A673 (cell line): ENCODE data around the gene NRIP3. TPM values are rescaled to one million over a fixed set of nuclear protein-coding genes. Genes with fewer than 3 reads are reported as not detected.

Source experiments
- BruUV-seq: library from RNA; stranded (reverse); fragments of 400-500 nt; replicated peaks from 2 replicates; lab custom pipeline; 2021; lab: Mats Ljungman, UMichigan
- CTCF ChIA-PET: fragments of 300-600 bp; sonication (Branson Sonifier 250); formaldehyde crosslinking; loops from one replicate; lab custom pipeline; 2022; ENCODE audit warnings: antibody characterized with exemption; lab: Charles Lee
- POLR2A ChIA-PET: fragments of 300-600 bp; sonication (Branson Sonifier 250); formaldehyde crosslinking; loops from one replicate; lab custom pipeline; 2022; ENCODE audit warnings: antibody characterized with exemption; ENCODE audit not compliant: low non-redundant PET; lab: Charles Lee
- DNase-seq: peaks from one replicate; pipeline ENCODE4 v3.0.0-alpha.2; 2015; ENCODE audit warnings: low spot score
- H3K27ac ChIP-seq: fragments of 200-600 bp; sonication (generic); 2 replicates; pipeline ENCODE4 v1.5.1; 2016; ENCODE audit warnings: mixed run types, low read depth, mild to moderate bottlenecking, mixed read lengths, antibody characterized with exemption, low read length; ENCODE audit not compliant: poor library complexity, severe bottlenecking
- H3K27me3 ChIP-seq: fragments of 200-600 bp; sonication (generic); replicated peaks from 2 replicates; pipeline ENCODE4 v1.6.1; 2017; ENCODE audit warnings: mixed run types, low read depth, mild to moderate bottlenecking, mixed read lengths, antibody characterized with exemption, low read length; ENCODE audit not compliant: insufficient read depth, poor library complexity
- H3K36me3 ChIP-seq: fragments of 200-600 bp; sonication (generic); 2 replicates; pipeline ENCODE4 v1.6.1; 2016; ENCODE audit warnings: mixed run types, mild to moderate bottlenecking, mixed read lengths, antibody characterized with exemption, low read length; ENCODE audit not compliant: insufficient read depth, poor library complexity, severe bottlenecking
- H3K4me1 ChIP-seq: fragments of 200-600 bp; sonication (generic); 2 replicates; pipeline ENCODE4 v1.6.1; 2017; ENCODE audit warnings: mixed run types, mild to moderate bottlenecking, mixed read lengths, antibody characterized with exemption, low read length; ENCODE audit not compliant: insufficient read depth, poor library complexity, severe bottlenecking
- H3K4me3 ChIP-seq: fragments of 200-600 bp; sonication (generic); 2 replicates; pipeline ENCODE4 v1.5.1; 2016; ENCODE audit warnings: low read depth, mixed run types, mild to moderate bottlenecking, mixed read lengths, low read length; ENCODE audit not compliant: poor library complexity, severe bottlenecking
- H3K9me3 ChIP-seq: fragments of 200-600 bp; sonication (generic); 2 replicates; pipeline ENCODE4 v1.6.1; 2016; ENCODE audit warnings: mixed run types, low read depth, mild to moderate bottlenecking, mixed read lengths, antibody characterized with exemption, low read length; ENCODE audit not compliant: poor library complexity, severe bottlenecking
- CTCF ChIP-seq: fragments of 300-800, 200-600 bp; sonication (generic); conservative IDR thresholded peaks from 2 replicates; pipeline ENCODE4 v1.5.1; 2017; ENCODE audit warnings: low read depth, mild to moderate bottlenecking, antibody characterized with exemption, low read length, moderate library complexity, mixed read lengths
- EZH2 ChIP-seq: fragments of 200-600 bp; sonication (generic); IDR thresholded peaks from 2 replicates; pipeline ENCODE4 v1.6.1; 2017; ENCODE audit warnings: borderline replicate concordance, low read depth, mild to moderate bottlenecking, mixed read lengths, antibody characterized with exemption, low read length; ENCODE audit not compliant: poor library complexity, severe bottlenecking
- intact Hi-C: fragments of 100-400 bp; cut with micrococcal nuclease; formaldehyde crosslinking; loops from one replicate; pipeline ENCODE4 v1.10.0; 2022; ENCODE audit not compliant: unreplicated experiment
- total RNA-seq: library from RNA; stranded (reverse); gene quantifications from 2 replicates; pipeline ENCODE4 v1.2.3, GENCODE V29; 2021

The NRIP3 gene
- total RNA-seq, 1 experiment from 2014 or later = 2.2 TPM

GRCh38 chr11:9047964-9048523 is 44.2 kb upstream of the NRIP3 start:
- intact Hi-C loops = no loop called here
- Histone ChIP-seq H3K27ac (peak overlapping the region; percentile 65), H3K4me3 (no peak overlapping the region), H3K27me3 (no peaks in the 10 kb centered on the region), H3K36me3 (no peaks in the 10 kb centered on the region), H3K4me1 (peaks cover 16% of the 10 kb centered on the region), H3K9me3 (no peaks in the 10 kb centered on the region)
- ChIA-PET CTCF (no interaction called here), POLR2A (interaction anchor here (0.6 kb wide), 1 partner anchor 100 kb away, joined by 3 read pairs; no protein-coding TSS in a partner anchor)
- DNase-seq = peak; percentile 91
- TF ChIP-seq CTCF (no peak), EZH2 (no peak)
- BruUV-seq = no TSS peak

GRCh38 chr11:9046481-9046880 is 42.7 kb upstream of the NRIP3 start:
- H3K9me3 ChIP-seq = no peaks in the 10 kb centered on the region
- no peak overlapping the region for H3K27ac ChIP-seq
- peaks cover 4% of the 10 kb centered on the region for H3K27me3 ChIP-seq
- intact Hi-C loops = no loop called here
- BruUV-seq = no TSS peak
- CTCF ChIA-PET = interaction anchor here (0.7 kb wide), 1 partner anchor 29 kb away, joined by 6 read pairs; no protein-coding TSS in a partner anchor
- no peak for TF ChIP-seq CTCF
- TF ChIP-seq EZH2 = no peak
- H3K36me3 ChIP-seq = no peaks in the 10 kb centered on the region
- no peak for DNase-seq
- POLR2A ChIA-PET = no interaction called here
- peaks cover 16% of the 10 kb centered on the region for H3K4me1 ChIP-seq
- no peak overlapping the region for H3K4me3 ChIP-seq

GRCh38 chr11:9042488-9042887 is 38.7 kb upstream of the NRIP3 start:
- H3K4me1 ChIP-seq = peaks cover 5% of the 10 kb centered on the region
- ChIA-PET POLR2A (no interaction called here), CTCF (no interaction called here)
- no peaks in the 10 kb centered on the region for H3K36me3 ChIP-seq
- BruUV-seq = no TSS peak
- H3K9me3 ChIP-seq = no peaks in the 10 kb centered on the region
- peaks cover 4% of the 10 kb centered on the region for H3K27me3 ChIP-seq
- DNase-seq = no peak
- intact Hi-C loops = no loop called here
- H3K4me3 ChIP-seq = no peak overlapping the region
- no peak overlapping the region for H3K27ac ChIP-seq
- TF ChIP-seq EZH2 (no peak), CTCF (no peak)
